A673 (cell line): ENCODE measurements around the gene HAPLN1. TPM values are rescaled to one million over a fixed set of nuclear protein-coding genes. Genes with fewer than 3 reads are reported as not detected.

Experiments used
- BruUV-seq: library from RNA; stranded (reverse); fragments of 400-500 nt; replicated peaks from 2 replicates; lab custom pipeline; 2021; lab: Mats Ljungman, UMichigan
- CTCF ChIA-PET: fragments of 300-600 bp; sonication (Branson Sonifier 250); formaldehyde crosslinking; loops from one replicate; lab custom pipeline; 2022; ENCODE audit warnings: antibody characterized with exemption; lab: Charles Lee
- POLR2A ChIA-PET: fragments of 300-600 bp; sonication (Branson Sonifier 250); formaldehyde crosslinking; loops from one replicate; lab custom pipeline; 2022; ENCODE audit warnings: antibody characterized with exemption; ENCODE audit not compliant: low non-redundant PET; lab: Charles Lee
- DNase-seq: peaks from one replicate; pipeline ENCODE4 v3.0.0-alpha.2; 2015; ENCODE audit warnings: low spot score
- H3K27ac ChIP-seq: fragments of 200-600 bp; sonication (generic); 2 replicates; pipeline ENCODE4 v1.5.1; 2016; ENCODE audit warnings: mixed run types, low read depth, mild to moderate bottlenecking, mixed read lengths, antibody characterized with exemption, low read length; ENCODE audit not compliant: poor library complexity, severe bottlenecking
- H3K27me3 ChIP-seq: fragments of 200-600 bp; sonication (generic); replicated peaks from 2 replicates; pipeline ENCODE4 v1.6.1; 2017; ENCODE audit warnings: mixed run types, low read depth, mild to moderate bottlenecking, mixed read lengths, antibody characterized with exemption, low read length; ENCODE audit not compliant: insufficient read depth, poor library complexity
- H3K36me3 ChIP-seq: fragments of 200-600 bp; sonication (generic); 2 replicates; pipeline ENCODE4 v1.6.1; 2016; ENCODE audit warnings: mixed run types, mild to moderate bottlenecking, mixed read lengths, antibody characterized with exemption, low read length; ENCODE audit not compliant: insufficient read depth, poor library complexity, severe bottlenecking
- H3K4me1 ChIP-seq: fragments of 200-600 bp; sonication (generic); 2 replicates; pipeline ENCODE4 v1.6.1; 2017; ENCODE audit warnings: mixed run types, mild to moderate bottlenecking, mixed read lengths, antibody characterized with exemption, low read length; ENCODE audit not compliant: insufficient read depth, poor library complexity, severe bottlenecking
- H3K4me3 ChIP-seq: fragments of 200-600 bp; sonication (generic); 2 replicates; pipeline ENCODE4 v1.5.1; 2016; ENCODE audit warnings: low read depth, mixed run types, mild to moderate bottlenecking, mixed read lengths, low read length; ENCODE audit not compliant: poor library complexity, severe bottlenecking
- H3K9me3 ChIP-seq: fragments of 200-600 bp; sonication (generic); 2 replicates; pipeline ENCODE4 v1.6.1; 2016; ENCODE audit warnings: mixed run types, low read depth, mild to moderate bottlenecking, mixed read lengths, antibody characterized with exemption, low read length; ENCODE audit not compliant: poor library complexity, severe bottlenecking
- EZH2 ChIP-seq: fragments of 200-600 bp; sonication (generic); IDR thresholded peaks from 2 replicates; pipeline ENCODE4 v1.6.1; 2017; ENCODE audit warnings: borderline replicate concordance, low read depth, mild to moderate bottlenecking, mixed read lengths, antibody characterized with exemption, low read length; ENCODE audit not compliant: poor library complexity, severe bottlenecking
- intact Hi-C: fragments of 100-400 bp; cut with micrococcal nuclease; formaldehyde crosslinking; loops from one replicate; pipeline ENCODE4 v1.10.0; 2022; ENCODE audit not compliant: unreplicated experiment
- total RNA-seq: library from RNA; stranded (reverse); gene quantifications from 2 replicates; pipeline ENCODE4 v1.2.3, GENCODE V29; 2021
- TF ChIP-seq, protein P1 (sequence below): fragments of 300-800, 200-600 bp; sonication (generic); conservative IDR thresholded peaks from 2 replicates; pipeline ENCODE4 v1.5.1; 2017; ENCODE audit warnings: low read depth, mild to moderate bottlenecking, antibody characterized with exemption, low read length, moderate library complexity, mixed read lengths

The HAPLN1 gene
- total RNA-seq, 1 experiment from 2014 or later, result 0.32 TPM

DNA sequence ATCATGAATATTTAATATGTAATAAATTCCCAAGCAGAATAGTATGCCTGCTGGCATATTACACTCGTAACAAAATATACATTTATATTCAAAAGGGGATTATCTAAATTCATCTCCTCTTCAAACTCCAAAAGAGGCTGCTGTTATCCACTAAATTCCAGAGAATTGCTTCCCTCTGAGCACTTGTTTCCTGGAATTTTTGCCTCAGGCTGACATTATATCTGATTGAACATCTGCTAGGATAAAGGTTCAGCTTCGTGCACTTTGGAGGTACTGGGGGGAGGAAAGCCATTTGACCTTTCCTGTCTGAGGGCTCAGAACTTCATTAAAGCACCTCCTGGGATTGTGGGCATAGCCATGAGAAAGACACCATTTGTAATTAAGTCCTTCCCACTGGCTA lies 4.3 kb upstream of the HAPLN1 start:
- no peaks in the 10 kb centered on the region for H3K4me1 ChIP-seq
- TF ChIP-seq EZH2, result no peak
- TF ChIP-seq, protein P1, sequence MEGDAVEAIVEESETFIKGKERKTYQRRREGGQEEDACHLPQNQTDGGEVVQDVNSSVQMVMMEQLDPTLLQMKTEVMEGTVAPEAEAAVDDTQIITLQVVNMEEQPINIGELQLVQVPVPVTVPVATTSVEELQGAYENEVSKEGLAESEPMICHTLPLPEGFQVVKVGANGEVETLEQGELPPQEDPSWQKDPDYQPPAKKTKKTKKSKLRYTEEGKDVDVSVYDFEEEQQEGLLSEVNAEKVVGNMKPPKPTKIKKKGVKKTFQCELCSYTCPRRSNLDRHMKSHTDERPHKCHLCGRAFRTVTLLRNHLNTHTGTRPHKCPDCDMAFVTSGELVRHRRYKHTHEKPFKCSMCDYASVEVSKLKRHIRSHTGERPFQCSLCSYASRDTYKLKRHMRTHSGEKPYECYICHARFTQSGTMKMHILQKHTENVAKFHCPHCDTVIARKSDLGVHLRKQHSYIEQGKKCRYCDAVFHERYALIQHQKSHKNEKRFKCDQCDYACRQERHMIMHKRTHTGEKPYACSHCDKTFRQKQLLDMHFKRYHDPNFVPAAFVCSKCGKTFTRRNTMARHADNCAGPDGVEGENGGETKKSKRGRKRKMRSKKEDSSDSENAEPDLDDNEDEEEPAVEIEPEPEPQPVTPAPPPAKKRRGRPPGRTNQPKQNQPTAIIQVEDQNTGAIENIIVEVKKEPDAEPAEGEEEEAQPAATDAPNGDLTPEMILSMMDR, result no peak
- no peak for DNase-seq
- no peaks in the 10 kb centered on the region for H3K36me3 ChIP-seq
- no peaks in the 10 kb centered on the region for H3K27me3 ChIP-seq
- ChIA-PET POLR2A (no interaction called here), CTCF (no interaction called here)
- no peaks in the 10 kb centered on the region for H3K9me3 ChIP-seq
- no peak overlapping the region for H3K4me3 ChIP-seq
- no peak overlapping the region for H3K27ac ChIP-seq
- intact Hi-C loops, result no loop called here
- no TSS peak for BruUV-seq

DNA sequence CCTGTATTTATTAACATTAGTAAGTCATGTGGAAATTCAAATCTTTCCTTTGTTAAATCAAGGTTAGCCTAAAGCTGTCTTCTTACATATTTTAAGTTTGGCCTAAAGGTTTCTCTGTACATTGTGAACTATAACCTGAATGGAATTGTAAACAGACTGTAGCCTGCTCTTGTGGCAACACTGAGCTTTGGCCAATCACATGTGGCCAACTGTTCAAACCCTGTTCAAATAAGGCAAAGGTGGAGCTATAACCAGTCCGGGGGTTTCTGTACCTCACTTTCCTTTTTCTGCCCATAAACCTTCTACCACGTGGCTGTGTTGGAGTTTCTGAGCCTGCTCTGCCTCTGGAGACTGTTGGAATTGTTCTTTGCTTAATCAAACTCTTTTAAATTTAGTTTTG lies 3.3 kb upstream of the HAPLN1 start:
- CTCF ChIA-PET, result no interaction called here
- no peaks in the 10 kb centered on the region for H3K27me3 ChIP-seq
- H3K9me3 ChIP-seq, result no peaks in the 10 kb centered on the region
- intact Hi-C loops, result no loop called here
- no TSS peak for BruUV-seq
- no peak for DNase-seq
- H3K27ac ChIP-seq, result no peak overlapping the region
- H3K4me1 ChIP-seq, result no peaks in the 10 kb centered on the region
- no peaks in the 10 kb centered on the region for H3K36me3 ChIP-seq
- POLR2A ChIA-PET, result no interaction called here
- TF ChIP-seq, protein P1, result no peak
- no peak for TF ChIP-seq EZH2
- no peak overlapping the region for H3K4me3 ChIP-seq

DNA sequence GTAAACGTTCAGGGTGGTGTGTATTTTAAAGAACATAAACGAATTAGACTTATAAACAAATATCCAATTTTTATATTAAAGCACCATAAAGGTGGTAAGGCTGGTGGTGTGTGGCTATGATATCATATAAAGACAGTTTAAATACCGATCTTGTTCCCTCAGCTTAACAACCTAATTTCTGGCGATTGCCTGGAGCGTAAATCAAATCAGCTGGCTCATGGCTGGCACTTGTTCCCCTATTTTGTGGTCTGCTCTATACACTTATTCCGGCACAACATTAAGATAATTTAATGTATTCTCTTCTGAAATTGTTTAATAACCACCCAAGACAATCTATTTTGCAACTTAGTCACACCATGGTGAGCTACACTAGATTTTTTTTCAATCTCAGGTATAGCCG lies 2.4 kb upstream of the HAPLN1 start:
- no peak for TF ChIP-seq EZH2
- TF ChIP-seq, protein P1, result no peak
- DNase-seq, result no peak
- POLR2A ChIA-PET, result no interaction called here
- Histone ChIP-seq H3K4me1 (peaks cover 3% of the 10 kb centered on the region), H3K27me3 (no peaks in the 10 kb centered on the region), H3K9me3 (no peaks in the 10 kb centered on the region), H3K4me3 (no peak overlapping the region), H3K27ac (no peak overlapping the region), H3K36me3 (no peaks in the 10 kb centered on the region)
- intact Hi-C loops, result loop anchor here (2.0 kb wide), 1 partner anchor 1326 kb away; no protein-coding TSS in a partner anchor
- CTCF ChIA-PET, result no interaction called here
- no TSS peak for BruUV-seq
